ENCODE data around the gene COL20A1.

- TF ChIP-seq CTCF (IDR thresholded peaks at IDR 0.05), result no peak
- TF ChIP-seq POLR2A (IDR thresholded peaks at IDR 0.05), result no peak
Observed at GRCh38 chr20:63286781-63287696, 5.9 kb upstream of the COL20A1 start.
